22Rv1 (cell line): Measurements from ENCODE around the gene HDAC10.

Source experiments
- H3K27ac ChIP-seq: fragments of 450-650 bp; 2 replicates; pipeline ENCODE4 v1.5.1; 2017
- CTCF ChIP-seq: fragments of 450-650 bp; IDR thresholded peaks from 2 replicates; pipeline ENCODE4 v1.5.1; 2017; ENCODE audit warnings: mild to moderate bottlenecking
- ZFX ChIP-seq: fragments of 450-650 bp; IDR thresholded peaks from 2 replicates; pipeline ENCODE4 v1.6.1; 2017; ENCODE audit warnings: antibody characterized with exemption, borderline replicate concordance

The HDAC10 gene

GRCh38 chr22:50205781-50206569, 45.1 kb downstream of the HDAC10 start:
- peak overlapping the region; percentile 34 for H3K27ac ChIP-seq
- TF ChIP-seq CTCF (no peak), ZFX (no peak)

GRCh38 chr22:50204998-50205397, 46.1 kb downstream of the HDAC10 start:
- peak overlapping the region; percentile 34; the same call in 1 of the 2 replicates for H3K27ac ChIP-seq

DNA sequence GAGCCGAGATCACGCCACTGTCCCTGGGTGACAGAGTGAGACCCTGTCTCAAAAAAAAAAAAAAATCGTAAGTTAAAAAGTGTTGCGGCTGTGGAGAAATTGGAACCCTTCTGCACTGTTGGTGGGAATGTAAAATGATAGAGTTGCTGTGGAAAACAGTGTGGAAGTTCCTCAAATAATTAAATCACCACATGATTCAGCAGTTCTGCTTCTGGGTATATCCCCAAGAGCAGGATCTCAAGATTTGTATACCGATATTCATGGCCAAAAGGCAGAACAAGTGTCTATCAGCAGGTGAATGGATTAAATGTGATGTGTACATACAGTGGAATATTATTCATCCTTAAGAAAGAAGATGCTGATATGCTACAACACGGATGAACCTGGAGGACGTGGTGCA, 46.5 kb downstream of the HDAC10 start:
- peak overlapping the region; percentile 34 for H3K27ac ChIP-seq
- TF ChIP-seq CTCF, result no peak
- no peak for TF ChIP-seq ZFX

GRCh38 chr22:50203288-50203687, 47.8 kb downstream of the HDAC10 start:
- H3K27ac ChIP-seq, result no peak overlapping the region; the same call in 1 of the 2 replicates
- no peak for TF ChIP-seq CTCF
- no peak for TF ChIP-seq ZFX

DNA sequence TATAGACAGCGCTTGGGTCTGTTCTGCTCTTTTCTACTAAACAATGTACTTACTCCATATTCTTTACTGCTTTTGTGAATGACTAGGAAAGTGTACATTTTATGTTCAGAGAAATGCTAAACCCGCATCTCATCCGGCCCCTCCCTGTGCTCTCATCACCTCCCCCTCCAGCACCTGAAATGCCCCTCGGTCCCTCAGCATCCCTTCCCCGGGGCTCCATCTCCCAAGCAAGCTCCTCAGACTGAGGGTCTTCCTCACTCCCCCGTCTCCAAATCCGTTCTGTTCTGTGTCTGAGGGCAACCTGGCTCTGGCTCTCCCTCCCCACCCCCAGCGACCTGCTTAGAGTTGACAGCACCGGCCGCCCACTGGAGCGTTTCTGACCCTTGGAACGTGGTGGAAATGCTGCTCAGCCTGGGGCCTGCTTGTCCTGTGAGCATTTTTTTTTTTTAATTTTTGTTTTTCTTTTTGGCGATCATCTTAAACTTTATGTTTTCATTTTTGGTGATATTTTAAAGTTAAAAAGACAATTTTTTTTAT, 48.9 kb downstream of the HDAC10 start:
- no peak for TF ChIP-seq ZFX
- no peak for TF ChIP-seq CTCF

GRCh38 chr22:50201191-50202129, 49.6 kb downstream of the HDAC10 start:
- H3K27ac ChIP-seq, result peak overlapping the region; percentile 78
- no peak for TF ChIP-seq CTCF
- TF ChIP-seq ZFX, result no peak

More for the DNA sequence above, 48.9 kb downstream of the HDAC10 start:
- peak overlapping the region; percentile 78 for H3K27ac ChIP-seq

DNA sequence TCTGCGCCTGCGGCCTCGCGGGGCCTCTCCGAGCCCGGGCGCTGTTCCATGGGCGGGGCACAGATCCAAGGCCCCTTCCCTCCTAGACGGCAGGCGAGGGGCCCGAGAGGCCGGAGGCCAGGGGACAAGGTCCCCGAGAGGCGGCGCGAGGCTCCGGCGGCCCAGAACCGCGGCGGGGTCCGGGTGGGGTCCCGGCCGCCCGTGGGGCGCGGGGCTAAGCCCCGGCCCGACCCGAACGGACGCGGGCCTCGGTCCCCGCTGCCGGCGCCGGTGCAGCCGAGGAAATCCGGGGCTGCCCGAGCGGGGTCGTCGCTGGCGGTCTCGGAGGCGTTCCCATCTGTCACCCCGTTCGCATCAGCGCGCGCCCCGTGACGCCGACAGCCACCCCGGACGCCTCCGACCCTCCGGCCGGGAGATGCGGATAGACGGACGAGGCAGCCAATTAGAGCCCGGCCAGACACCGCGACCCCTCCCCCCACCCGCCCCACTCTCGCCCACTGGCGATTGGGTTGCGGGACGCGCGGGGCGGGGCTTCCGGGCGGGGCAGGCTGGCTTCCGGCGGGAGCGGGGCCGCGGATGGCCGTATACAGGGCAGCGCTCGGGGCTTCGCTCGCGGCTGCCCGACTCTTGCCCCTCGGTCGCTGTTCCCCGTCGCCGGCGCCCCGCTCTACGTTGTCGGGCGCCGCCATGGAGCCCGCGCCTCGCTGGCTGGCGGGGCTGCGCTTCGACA, 50.4 kb downstream of the HDAC10 start, which contains the start of gene SELENOO:
Gene SELENOO, plus strand, starts transcription at position 551 of the 730 bp plus-strand sequence. Its CDS starts 26 bp downstream, at position 577.
- H3K27ac ChIP-seq, result peak within 1 kb of the TSS; percentile 78
- no peak for TF ChIP-seq CTCF
- TF ChIP-seq ZFX, result no peak
